ENCODE measurements around the gene LCNL1. TPM values are rescaled to one million over a fixed set of nuclear protein-coding genes. Genes with fewer than 3 reads are reported as not detected.

LCNL1 gene
- total and polyA plus RNA-seq, 4 donors, result 0.01 to 0.08 TPM; not detected in 2

DNA sequence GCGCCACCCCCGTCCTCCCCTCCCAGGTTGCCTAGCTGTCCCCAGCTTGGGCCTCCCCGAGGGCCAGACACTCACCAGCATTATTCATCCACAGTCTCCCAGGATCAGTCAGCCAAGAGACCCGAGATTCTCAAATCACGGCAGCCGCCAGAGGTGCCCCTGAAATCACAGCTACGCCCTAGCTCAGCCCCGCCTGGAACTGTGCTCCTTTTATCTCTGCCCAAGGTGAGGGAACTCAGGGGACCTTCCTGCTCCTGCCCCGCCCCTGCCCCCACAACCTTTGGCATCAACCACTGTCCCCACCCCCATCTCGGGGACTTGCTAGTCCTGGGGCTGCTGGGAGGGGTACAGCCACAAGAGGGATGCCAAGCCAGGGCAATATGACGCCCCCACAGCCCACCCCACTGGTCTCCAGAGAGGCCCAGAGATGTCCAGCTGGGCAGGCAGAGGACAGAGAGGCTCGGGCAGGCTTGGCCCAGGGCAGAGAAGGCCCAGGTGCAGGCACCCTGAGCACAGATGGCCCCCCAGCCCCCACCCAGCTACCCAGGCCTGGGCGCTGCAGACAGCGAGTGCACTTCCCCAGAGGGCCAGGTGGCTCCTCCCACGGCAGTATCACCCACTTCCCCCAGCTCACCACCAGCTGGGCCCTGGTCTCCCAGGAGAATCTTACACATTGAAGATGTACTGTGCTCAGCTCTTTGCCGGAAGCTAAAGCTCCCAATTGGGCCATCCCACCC, 49.3 kb downstream of the LCNL1 start, which contains the start of gene FUT7:
Gene FUT7 (minus strand): TSS at position 185 of the 737 bp plus-strand sequence. CDS start 97 bp downstream, at position 88.
- no peak for DNase-seq (ENCODE audit: low spot score)
- H3K4me1 ChIP-seq (ENCODE audit: control insufficient read depth in 4 of 4, insufficient read depth in 4 of 4, low read length in 3 of 4), result peaks cover 14 to 29% (median 20%) of the 10 kb centered on the region in 4 donors
- no peak within 1 kb of the TSS for H3K9ac ChIP-seq (ENCODE audit: low read depth in 1 of 2, low read length in 2 of 2)
- no peaks in the 10 kb centered on the region for H3K27me3 ChIP-seq (ENCODE audit: control insufficient read depth in 4 of 4, insufficient read depth in 4 of 4, low read length in 3 of 4)
- H3K4me3 ChIP-seq (ENCODE audit: low read depth in 1 of 3, low read length in 3 of 3), result no peak within 1 kb of the TSS
- TF ChIP-seq HNF4A (conservative IDR thresholded peaks at IDR 0.05) (no peak), FOXA2 (IDR thresholded peaks at IDR 0.05) (no peak), GABPA (IDR thresholded peaks at IDR 0.05 in 1 of 2, conservative IDR thresholded peaks at IDR 0.05 in 1 of 2) (no peak), SP1 (IDR thresholded peaks at IDR 0.05) (no peak), RXRA (IDR thresholded peaks at IDR 0.05) (no peak), FOXA1 (IDR thresholded peaks at IDR 0.05) (no peak), CTCF (IDR thresholded peaks at IDR 0.05; ENCODE audit: low read depth, low read length, missing input control) (no peak), RAD21 (IDR thresholded peaks at IDR 0.05) (no peak), REST (IDR thresholded peaks at IDR 0.05) (no peak), TAF1 (conservative IDR thresholded peaks at IDR 0.05) (no peak), NR2F2 (IDR thresholded peaks at IDR 0.05) (no peak), JUND (IDR thresholded peaks at IDR 0.05) (no peak), EGR1 (IDR thresholded peaks at IDR 0.05; ENCODE audit: low read depth in 2 of 2) (no peak), HNF4G (IDR thresholded peaks at IDR 0.05) (no peak)
- TF ChIP-seq, protein P1, sequence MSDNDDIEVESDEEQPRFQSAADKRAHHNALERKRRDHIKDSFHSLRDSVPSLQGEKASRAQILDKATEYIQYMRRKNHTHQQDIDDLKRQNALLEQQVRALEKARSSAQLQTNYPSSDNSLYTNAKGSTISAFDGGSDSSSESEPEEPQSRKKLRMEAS (IDR thresholded peaks at IDR 0.05), result no peak
- TF ChIP-seq, protein P2, sequence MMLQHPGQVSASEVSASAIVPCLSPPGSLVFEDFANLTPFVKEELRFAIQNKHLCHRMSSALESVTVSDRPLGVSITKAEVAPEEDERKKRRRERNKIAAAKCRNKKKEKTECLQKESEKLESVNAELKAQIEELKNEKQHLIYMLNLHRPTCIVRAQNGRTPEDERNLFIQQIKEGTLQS (IDR thresholded peaks at IDR 0.05), result no peak
- TF ChIP-seq, protein P3, sequence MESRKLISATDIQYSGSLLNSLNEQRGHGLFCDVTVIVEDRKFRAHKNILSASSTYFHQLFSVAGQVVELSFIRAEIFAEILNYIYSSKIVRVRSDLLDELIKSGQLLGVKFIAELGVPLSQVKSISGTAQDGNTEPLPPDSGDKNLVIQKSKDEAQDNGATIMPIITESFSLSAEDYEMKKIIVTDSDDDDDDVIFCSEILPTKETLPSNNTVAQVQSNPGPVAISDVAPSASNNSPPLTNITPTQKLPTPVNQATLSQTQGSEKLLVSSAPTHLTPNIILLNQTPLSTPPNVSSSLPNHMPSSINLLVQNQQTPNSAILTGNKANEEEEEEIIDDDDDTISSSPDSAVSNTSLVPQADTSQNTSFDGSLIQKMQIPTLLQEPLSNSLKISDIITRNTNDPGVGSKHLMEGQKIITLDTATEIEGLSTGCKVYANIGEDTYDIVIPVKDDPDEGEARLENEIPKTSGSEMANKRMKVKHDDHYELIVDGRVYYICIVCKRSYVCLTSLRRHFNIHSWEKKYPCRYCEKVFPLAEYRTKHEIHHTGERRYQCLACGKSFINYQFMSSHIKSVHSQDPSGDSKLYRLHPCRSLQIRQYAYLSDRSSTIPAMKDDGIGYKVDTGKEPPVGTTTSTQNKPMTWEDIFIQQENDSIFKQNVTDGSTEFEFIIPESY (IDR thresholded peaks at IDR 0.05), result no peak
- WGBS, result 76% methylated on average over 16 of the region's 16 CpGs
- H3K9me3 ChIP-seq (ENCODE audit: control insufficient read depth in 4 of 4, low read length in 3 of 4), result no peaks in the 10 kb centered on the region
- peak within 1 kb of the TSS; percentile 27 to 66 for H3K27ac ChIP-seq (ENCODE audit: low read depth in 1 of 2, low read length in 2 of 2)
- H3K36me3 ChIP-seq (ENCODE audit: control insufficient read depth in 4 of 4, insufficient read depth in 3 of 4, low read depth in 1 of 4, low read length in 3 of 4), result no peaks in the 10 kb centered on the region
